ENCODE measurements around the gene ARMC8. TPM values are rescaled to one million over a fixed set of nuclear protein-coding genes. Genes with fewer than 3 reads are reported as not detected.

The ARMC8 gene
- total RNA-seq, 4 donors from 2014 or later = 57.2 to 91.8 (median 59.5) TPM

DNA sequence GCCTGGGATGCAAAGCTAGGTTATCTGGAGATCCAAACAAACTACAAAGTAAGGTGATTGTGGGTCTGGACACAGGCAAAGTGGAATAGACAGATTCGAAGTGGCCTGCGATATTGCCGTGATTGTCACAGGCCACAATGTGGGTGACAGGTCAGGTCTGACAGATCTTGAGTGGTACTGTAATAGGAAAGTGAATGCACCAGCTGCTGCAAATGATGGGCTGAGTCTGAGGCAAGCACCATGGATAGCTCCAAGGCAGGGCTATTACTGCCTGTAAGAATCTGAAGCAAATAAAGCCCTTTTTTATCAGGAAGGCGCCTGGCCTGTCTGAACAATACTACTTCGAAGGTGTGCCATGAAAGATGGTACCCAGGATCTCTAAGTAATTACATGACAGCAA, 10.0 kb downstream of the ARMC8 start:
- peak in 1 of 2 donors; percentile 12 for DNase-seq
- Histone ChIP-seq H3K36me3 (no peaks in the 10 kb centered on the region), H3K4me3 (replicated peaks in 1 of 3) (no peak overlapping the region), H3K4me1 (no peaks in the 10 kb centered on the region), H3K27ac (no peak overlapping the region), H3K9me3 (no peaks in the 10 kb centered on the region), H3K27me3 (no peaks in the 10 kb centered on the region)
- intact Hi-C loops (cut with DNase I) = no loop called here
- WGBS, 2 donors = 87% methylated on average over 5 of the region's 5 CpGs
- TF ChIP-seq CTCF (IDR thresholded peaks at IDR 0.05) (no peak), POLR2A (IDR thresholded peaks at IDR 0.05) (no peak)

DNA sequence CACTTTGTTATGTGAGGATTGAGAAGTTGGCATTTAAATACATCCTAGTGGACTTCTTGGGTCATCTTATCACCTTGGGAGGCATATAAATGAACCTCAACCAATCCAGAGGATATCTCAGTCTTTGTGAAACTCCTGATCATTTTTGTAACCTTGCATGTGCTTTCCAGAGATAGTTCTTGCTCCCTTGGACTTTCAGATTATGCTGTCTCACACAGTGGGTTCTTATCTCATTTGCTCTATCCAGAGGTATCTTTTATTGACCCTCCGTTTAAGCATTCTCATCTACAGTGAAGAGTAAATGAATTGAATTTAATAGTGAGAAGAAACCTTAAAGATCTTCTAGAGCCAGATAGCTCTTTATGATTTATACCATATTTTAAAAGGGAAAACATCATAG, 10.4 kb downstream of the ARMC8 start:
- Histone ChIP-seq H3K27ac (no peak overlapping the region), H3K4me1 (no peaks in the 10 kb centered on the region), H3K9me3 (no peaks in the 10 kb centered on the region), H3K27me3 (no peaks in the 10 kb centered on the region), H3K36me3 (no peaks in the 10 kb centered on the region), H3K4me3 (replicated peaks in 1 of 3) (no peak overlapping the region)
- no peak for DNase-seq
- TF ChIP-seq CTCF (IDR thresholded peaks at IDR 0.05) = no peak
- intact Hi-C loops (cut with DNase I) = no loop called here
- 91 to 98% methylated on average over 1 of the region's 1 CpG for WGBS, 2 donors

DNA sequence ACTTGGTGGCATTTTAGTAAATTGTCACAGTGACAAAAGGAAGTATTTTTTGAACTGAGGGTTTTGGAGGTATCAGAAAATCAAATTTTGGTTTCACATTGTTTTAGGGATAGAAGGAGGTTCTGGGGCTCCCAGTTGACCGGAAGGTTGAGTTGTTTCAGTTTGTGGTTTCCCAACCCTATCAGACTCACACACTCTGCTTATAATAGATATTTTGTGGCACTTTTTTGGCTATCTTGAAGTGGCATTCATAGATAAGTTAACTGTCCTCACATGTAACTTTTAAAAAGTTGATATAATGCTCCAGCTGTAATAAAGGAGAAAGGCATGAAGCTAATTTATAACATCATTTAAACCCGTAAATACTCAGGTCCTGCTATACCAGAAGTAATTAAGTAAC, 12.8 kb downstream of the ARMC8 start:
- H3K36me3 ChIP-seq = no peaks in the 10 kb centered on the region
- H3K27me3 ChIP-seq = no peaks in the 10 kb centered on the region
- no peak for TF ChIP-seq POLR2A (IDR thresholded peaks at IDR 0.05)
- H3K27ac ChIP-seq = no peak overlapping the region
- DNase-seq = no peak
- H3K9me3 ChIP-seq = no peaks in the 10 kb centered on the region
- H3K4me1 ChIP-seq = peaks cover 4 to 14% of the 10 kb centered on the region in 2 donors
- 86 to 92% methylated on average over 2 of the region's 2 CpGs for WGBS, 2 donors
- intact Hi-C loops (cut with DNase I) = no loop called here
- no peak overlapping the region for H3K4me3 ChIP-seq (replicated peaks in 1 of 3)

DNA sequence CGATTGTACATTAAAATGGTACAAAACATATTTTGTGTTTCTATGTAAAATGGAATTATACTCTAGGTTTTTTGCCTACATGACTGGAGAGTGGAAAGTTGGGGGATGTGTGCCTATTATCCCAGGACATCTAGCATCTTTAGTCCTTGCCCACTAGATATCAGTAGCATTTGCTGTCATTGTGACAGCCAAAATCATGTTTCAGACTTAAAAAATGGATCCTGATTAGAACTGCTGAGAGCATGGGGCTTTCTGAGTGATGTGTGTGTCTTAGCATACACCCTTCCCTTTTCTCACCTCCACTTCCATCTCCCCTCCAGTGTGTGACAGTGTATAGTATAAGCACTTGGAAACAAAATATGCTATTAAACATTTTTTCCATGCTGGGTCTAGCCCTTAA, 13.3 kb downstream of the ARMC8 start:
- Histone ChIP-seq H3K27me3 (no peaks in the 10 kb centered on the region), H3K27ac (no peak overlapping the region), H3K9me3 (no peaks in the 10 kb centered on the region), H3K4me3 (replicated peaks in 1 of 3) (no peak overlapping the region), H3K4me1 (peaks cover 4 to 14% of the 10 kb centered on the region in 2 donors), H3K36me3 (no peaks in the 10 kb centered on the region)
- no peak for DNase-seq
- 90 to 97% methylated on average over 1 of the region's 1 CpG for WGBS, 2 donors
- intact Hi-C loops (cut with DNase I) = no loop called here
- TF ChIP-seq POLR2A (IDR thresholded peaks at IDR 0.05) (no peak), CTCF (IDR thresholded peaks at IDR 0.05) (no peak)

DNA sequence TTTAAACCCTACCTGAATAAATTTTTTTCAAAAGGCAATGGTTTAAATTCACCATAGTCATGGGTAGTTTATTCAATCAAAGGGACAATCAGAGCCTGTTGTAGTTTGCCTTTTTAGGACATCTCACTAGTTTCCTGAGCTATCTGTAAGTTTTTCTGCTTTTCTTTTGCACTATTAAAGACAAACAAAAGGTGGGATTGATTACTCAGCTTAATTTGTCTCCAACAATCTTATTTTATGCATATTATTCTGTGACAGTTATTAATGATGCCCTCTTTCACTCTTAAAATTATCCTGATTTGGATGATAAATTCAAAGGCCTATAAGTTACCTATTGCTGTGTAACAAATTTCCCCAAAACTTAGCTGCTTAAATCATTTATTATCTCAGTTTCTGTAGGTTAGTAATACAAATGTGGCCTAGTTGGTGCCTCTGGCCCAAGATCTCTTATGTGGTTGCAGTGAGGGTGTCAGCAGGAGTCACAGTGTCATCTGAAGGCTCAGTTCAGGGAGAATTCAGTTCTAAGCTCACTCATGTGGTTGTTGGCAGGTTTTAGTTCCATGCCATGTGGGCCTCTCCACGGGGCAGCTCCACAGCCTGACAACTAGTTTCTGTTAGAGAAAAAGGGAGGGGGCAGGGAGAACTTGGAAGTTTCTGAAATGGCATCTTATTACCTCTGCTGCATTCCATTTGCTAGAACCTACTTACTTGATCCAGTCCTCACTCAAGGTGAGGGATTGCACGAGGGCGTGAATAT, 16.0 kb downstream of the ARMC8 start:
- TF ChIP-seq CTCF (IDR thresholded peaks at IDR 0.05) = no peak
- TF ChIP-seq POLR2A (IDR thresholded peaks at IDR 0.05) = no peak
- peak in 1 of 2 donors; percentile 10 for DNase-seq
- H3K9me3 ChIP-seq = no peaks in the 10 kb centered on the region
- no peak overlapping the region for H3K27ac ChIP-seq
- no peaks in the 10 kb centered on the region for H3K36me3 ChIP-seq
- H3K4me1 ChIP-seq = peaks cover 4 to 14% of the 10 kb centered on the region in 2 donors
- 73 to 84% methylated on average over 3 of the region's 3 CpGs for WGBS, 2 donors
- no peaks in the 10 kb centered on the region for H3K27me3 ChIP-seq
- intact Hi-C loops (cut with DNase I) = no loop called here
- H3K4me3 ChIP-seq (replicated peaks in 1 of 3) = no peak overlapping the region
